GM21515 (cell line): Measurements from ENCODE around the gene PEAK1.
"Not testable (repeated sequence)": the region's sequence is repeated elsewhere in the genome, so short reads cannot be mapped to it uniquely, and the experiment has no call there.

Source experiments
- ATAC-seq: cut with Tn5 transposase; IDR thresholded peaks from one replicate; pipeline ENCODE4 v1.9.1; 2021; ENCODE audit not compliant: unreplicated experiment

The PEAK1 gene

DNA sequence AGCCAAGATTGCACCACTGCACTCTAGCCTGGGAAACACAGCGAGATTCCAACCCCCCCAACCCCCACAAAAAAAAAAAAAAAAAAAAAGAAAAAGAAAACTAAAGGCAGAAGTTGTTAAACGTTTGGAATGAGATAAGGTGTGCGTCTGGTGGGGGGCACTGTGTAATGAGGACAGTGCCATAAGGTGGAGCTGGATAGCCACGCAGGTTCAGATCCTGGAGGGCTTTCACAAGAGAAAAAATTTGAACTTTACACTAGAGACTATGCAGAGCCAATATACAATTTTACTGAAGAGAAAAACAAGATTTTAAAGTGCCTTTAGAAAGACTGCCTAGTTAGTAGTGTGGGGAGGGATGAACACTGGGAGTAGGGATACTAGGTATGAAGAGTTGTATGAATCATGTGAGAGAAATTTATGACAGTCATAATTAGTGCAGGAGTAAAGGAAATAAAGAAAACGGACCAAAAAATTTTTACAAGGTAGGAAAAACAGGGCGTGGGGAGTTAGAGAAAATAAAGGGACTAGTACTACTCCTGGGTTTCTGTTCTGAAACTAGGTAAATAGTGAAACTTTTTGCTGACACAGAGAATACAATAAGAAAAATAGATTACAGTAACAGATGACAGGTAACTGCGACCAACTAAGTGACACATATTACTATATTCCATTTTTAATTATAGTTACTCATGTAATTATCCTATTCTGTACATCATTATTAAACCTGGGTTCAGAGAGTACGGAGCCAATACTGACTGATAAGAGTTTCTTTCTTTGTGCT, 108.1 kb downstream of the PEAK1 start:
- ATAC-seq = no peak

DNA sequence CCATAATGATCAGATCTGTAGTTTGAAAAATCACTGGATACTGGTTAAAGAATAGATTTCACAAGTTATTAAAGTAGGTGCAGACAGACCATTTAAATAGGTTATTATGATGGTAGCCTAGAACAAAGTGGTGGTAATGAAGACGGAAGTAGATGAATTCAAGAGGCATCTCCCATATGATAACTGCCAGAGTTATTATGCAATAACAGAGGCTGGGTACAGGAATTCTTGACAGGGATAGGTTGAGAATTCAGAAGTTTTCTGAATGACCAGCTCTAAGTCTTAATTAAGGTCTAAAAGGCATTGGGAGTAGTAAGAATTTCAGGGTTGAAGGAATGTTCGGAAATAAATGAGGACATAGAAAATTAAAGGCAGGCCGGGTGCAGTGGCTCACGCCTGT, 108.9 kb downstream of the PEAK1 start:
- no peak for ATAC-seq

DNA sequence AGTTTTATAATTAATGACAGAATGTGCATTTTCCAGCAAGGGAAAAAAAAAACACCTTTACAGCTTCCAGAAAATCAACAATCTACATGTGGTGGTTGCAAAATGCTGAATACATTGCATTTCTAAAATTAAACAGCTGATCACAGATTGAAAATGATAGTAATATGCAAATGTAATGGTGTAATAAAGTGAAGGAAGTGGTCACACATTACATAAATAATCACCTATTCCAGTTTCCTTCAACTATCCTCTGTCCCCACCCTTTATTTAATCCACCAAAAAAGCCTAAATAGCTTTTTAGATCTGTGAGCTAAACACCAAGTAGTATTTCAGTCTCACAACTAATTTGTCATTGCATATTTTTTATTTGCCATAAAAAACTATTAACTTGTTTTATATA, 110.5 kb downstream of the PEAK1 start:
- ATAC-seq = no peak

DNA sequence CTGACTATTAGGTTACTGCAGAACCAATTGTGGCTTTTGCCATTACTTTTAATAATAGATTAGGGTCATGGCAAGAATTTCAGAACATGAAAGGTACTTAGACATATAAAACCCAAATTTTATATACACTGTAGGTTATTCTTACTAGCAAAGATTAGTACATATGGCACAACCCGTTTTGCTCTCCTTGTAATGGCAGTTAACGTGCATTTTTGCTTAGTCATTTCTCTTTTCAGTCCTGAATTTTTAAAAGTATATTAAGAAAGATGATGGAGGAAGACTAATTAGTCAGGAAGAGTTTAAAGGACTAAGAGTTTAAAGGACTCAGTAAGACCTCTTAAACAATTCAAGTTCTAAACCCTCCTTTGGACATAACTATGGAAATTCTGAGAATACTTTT, 114.0 kb downstream of the PEAK1 start:
- ATAC-seq = no peak

DNA sequence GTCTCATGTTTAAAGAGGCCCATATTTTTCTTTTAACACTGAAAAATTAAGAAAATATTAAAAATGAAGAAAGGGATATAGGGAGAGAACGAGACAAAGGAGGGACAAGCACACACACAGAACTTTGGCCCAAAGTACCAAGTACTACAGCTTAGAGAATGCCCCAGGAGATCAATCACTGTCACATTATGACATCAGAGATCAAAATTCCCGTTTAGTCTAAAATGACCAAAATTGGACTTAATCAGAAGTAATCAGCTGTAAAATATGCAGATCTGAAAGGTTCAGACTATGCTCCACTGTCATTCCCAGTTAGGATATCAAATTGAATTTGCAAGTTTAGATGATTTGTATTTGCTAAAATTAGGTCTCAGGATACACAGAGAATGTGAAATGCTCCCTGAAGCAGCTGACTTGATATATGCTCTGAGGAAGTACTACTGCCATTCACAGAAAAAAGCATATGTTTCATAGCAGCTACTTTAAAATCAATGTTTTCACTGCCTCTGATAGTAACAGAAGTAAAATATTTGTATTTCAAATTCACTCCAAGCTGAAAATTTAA, 123.0 kb downstream of the PEAK1 start:
- ATAC-seq = no peak

DNA sequence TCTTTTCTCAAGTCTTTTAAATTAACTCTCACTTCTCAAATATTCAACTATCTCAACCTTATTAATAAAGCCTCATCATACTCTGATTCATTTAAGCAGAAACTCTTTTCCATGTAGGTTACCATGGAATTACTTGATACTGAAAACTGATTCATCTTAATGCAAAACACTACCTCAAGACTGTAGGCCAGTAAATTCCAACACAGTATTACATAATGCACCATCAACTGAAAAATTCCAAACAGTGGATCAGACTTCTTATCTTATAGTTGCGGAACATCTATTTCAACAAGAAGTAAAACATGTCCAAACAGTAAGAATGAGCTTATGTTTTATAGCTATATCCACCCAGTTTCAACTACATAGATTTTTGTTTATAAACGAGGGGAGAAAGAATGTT, 124.5 kb downstream of the PEAK1 start:
- no peak for ATAC-seq

DNA sequence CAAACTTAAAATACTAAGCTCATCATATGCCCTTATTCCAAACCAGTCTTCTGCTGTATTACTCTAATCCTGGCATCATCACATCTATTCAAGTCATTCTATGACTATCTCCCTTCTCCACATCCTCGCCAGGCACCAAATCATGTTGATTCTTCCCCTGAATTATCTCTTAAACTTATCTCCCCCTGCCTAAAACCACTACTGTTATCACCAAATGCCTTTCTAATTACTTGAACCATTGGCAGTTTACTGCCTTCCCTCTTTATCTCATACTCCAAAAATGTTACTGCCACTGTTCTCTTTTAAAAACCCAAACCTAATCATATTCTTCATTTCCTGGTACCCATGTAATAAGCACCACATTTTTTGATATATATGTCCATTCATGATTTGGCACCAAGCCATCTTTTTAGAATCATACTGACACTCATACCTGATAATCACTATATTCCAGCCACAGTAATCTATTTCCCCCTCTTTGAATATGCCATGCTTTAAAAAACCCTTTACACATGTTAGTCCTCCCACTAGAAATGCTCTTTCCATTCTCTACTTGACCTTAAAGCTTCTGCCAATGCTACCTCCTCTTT, 126.8 kb downstream of the PEAK1 start:
- ATAC-seq = no peak

DNA sequence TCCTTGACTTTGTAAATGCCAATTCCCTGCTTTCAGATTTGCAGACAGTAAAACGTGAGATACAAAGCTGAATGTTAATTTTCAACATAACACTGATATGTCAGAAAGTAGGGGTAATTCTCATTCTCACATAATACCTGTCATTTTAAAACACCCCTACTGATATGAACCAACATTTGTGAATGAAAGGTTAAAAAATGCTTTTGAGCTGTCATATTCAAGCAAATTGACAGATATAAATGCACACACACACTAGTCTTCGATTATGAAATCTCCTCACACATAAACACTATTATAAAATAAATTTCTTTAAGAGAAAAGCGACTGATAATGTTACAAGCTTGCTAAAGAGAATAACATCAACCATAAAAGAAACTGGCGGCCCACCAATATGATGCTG, 128.8 kb downstream of the PEAK1 start:
- ATAC-seq = no peak

DNA sequence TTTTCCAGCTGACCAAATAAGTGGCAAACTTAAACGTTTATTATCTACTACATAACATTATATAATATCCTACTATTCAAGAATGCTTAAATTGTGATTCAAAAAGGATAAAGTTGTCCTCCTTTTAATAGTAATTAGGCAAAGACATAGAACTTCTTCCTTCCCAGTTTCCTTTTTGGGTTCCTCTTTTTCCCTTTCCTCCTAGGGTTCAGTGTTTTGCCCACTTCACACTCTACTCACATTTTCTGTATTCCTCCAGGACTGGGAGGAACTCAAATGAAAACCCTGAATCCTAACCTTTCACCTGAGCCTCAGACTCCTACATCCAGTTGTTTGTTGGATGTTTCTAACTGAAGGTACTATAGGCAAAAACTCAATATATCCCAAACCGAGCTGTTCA, 132.5 kb downstream of the PEAK1 start:
- no peak for ATAC-seq

DNA sequence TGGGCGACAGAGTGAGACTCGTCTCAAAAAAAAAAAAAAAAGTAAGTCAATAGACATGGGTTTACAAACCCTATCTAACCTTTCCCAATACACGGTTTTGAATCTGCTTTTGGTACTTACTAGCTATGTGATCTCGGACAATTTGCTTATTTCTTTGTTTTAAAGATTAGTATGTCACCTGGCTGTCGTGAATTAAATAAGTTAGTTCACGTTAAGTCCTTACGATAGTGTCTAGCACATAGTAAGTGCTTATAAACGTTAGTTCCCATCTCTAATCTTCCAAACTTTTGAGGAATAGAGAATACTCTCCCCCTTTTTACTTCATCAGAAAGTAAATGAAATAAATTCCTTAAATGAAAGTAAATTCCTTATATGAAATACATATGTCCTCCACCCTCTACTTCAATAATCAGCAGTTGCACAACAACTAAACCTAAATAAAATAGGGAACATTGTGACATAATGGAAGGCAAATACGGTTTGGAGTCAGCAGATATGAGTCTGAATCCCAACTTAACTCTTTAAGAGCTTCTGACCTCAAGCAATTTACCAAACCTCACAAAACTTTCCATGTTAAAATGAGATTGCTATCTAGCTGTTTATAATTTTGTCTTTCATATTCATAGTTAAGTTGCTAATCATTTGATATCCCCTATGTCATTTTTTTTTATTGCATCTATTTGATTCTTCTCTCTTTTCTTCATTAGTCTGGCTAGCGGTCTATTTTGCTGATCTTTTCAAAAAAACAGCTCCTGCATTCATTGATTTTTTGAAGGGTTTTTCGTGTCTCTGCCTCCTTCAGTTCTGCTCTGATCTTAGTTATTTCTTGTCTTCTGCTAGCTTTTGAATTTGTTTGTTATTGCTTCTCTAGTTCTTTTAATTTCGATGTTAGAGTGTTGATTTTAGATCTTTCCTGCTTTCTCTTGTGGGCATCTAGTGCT, 134.6 kb downstream of the PEAK1 start:
- no peak for ATAC-seq

DNA sequence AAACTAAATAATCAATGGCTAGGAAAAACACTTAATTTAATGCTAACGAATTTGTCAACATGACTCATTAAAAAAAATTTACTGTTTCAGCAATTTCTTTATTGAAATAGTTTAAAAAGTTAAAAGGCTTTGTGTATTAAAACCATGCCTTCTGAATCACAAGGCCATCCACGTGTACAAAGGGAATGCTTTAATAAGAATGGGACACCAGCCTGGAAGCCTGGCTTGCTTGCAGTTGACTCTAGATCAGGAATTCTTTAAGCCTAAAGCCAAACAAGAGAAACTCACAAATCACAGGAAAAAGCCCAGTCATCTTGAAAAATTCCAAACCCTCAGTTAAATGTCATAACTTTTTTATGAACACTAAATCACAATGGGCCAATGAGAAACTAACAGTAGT, 137.6 kb downstream of the PEAK1 start:
- no peak for ATAC-seq

DNA sequence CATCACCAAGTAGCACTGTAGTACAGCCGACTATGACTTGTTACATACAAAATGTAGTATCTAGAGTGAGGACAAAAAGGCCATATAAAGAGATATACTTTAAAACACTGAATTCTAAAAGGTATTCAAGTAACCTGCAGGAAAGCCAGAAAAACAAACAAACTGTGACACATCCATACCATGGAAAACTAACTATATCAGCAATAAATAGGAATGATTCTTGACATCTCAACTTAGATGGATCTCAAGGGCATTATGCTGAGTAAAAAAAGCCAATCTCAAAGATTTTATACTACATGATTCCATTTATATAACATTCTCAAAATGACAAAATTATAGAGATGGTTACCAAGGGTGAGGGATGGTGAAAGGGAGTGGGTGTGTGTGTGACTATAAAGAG, 143.0 kb downstream of the PEAK1 start:
- ATAC-seq = no peak

DNA sequence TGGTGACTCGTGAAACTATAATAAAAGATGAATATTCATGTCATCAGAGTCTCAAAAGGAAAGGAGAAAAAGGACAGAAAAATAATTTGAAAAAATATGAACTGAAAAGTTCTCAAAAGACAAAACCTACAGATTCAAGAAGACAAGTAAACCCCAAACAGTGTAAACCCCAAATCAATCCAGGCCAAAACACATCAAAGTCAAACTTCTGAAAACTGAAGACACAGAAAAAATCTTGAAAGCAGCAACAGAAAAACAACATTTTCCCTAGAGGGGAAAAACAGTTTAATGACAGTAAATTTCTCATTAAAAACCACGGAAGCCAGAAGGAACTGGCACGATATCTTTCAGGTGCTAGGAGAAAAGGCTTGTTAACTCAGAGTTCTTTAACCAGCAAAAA, 143.8 kb downstream of the PEAK1 start:
- no peak for ATAC-seq

DNA sequence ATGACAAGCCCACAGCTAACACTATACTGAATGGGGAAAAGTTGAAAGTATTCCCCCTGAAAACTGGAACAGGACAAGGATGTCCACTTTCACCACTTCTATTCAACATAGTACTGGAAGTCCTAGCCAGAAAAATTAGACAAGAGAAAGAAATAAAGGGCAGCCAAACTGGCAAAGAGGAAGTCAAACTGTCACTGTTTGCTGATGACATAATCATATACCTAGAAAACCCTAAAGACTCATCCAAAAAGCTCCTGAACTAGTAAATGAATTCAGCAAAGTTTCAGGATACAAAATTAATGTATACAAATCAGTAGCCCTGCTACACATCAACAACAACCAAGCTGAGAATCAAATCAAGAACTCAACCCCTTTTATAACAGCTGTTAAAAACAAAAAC, 146.8 kb downstream of the PEAK1 start:
- not testable (repeated sequence) for ATAC-seq

DNA sequence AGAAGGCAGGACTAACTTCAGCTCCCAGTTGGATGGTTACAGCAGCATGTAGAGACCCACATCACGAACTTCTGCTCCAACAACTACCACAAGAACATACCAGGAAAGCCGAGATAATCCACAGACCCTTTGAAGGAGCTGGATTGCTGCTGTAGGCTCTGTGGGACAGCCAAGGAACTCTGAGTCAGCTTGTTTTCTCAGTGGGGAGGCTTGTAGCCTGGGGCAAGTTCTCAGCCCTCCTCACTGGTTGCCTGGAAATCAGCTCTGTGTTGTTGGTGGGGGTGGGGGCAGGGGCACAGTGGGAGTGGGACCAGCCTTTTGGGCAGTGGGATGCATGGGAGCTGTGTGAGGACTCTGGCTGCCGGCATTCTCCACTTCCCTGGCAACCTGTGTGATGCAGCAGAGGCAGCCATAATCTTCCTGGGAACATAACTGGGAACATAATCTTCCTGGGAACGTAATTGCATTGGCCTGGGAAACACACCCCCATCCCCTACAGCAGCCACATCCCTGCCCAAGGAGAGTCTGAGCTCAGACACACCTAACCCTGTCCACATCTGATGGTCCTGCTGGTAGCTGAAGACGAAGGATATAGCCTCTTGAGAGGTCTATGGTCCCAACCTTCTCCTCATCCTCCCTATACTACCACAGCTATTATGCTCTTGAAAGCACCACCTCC, 153.1 kb downstream of the PEAK1 start:
- ATAC-seq = no peak

DNA sequence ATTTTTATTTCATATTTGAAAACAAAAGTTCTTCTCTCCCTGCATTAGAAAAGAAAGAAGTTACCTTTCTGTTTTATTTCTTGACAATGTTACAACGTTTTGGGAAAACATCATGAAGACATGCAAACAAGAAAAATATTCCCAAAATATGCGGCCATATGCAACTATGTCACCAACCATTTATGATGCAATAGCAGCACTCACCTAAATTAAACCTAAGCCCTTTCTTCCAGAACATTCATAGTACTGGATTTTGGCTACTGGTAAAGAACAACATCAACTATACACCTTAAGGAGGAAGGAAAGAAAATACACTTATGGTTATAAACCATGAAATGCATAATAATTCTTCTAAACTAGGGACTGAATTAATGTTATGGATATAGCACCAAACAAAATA, 164.5 kb downstream of the PEAK1 start:
- ATAC-seq = no peak

DNA sequence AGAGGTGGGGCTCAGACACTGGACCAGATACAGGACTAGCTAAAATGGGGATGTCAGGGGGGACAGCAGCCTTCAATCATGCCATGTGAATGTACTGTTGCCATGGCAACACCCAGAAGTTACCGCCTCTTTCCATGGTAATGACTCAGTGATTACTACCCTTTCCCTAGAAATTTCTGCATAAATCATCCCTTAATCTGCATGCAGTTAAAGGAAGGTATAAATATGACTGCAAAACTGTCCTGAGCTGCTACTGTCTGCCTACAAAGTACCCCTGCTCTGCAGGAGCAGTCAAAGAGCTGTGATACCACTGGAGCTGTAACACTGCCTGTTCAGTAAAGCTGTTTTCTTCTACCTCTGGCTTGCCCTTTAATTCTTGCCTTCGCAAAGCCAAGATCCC, 168.2 kb downstream of the PEAK1 start:
- no peak for ATAC-seq

DNA sequence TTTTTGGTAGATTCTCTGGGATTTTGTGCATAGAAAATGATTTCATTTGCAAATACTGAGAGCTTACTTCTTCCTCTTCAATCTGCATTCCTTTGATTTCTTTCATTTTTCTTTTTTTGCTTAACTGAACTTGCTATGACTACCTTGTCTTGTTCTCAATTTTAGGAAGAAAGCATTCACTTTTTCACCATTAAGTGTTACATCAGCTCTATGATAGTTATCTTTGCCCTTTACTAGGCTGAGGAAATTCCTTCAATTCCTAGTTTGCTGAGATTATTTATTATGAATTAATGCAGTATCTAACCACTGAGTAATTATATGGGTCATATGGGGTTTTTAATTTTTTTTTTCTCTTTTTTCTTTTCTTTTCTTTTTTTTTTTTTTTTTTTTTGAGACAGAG, 172.8 kb downstream of the PEAK1 start:
- no peak for ATAC-seq

DNA sequence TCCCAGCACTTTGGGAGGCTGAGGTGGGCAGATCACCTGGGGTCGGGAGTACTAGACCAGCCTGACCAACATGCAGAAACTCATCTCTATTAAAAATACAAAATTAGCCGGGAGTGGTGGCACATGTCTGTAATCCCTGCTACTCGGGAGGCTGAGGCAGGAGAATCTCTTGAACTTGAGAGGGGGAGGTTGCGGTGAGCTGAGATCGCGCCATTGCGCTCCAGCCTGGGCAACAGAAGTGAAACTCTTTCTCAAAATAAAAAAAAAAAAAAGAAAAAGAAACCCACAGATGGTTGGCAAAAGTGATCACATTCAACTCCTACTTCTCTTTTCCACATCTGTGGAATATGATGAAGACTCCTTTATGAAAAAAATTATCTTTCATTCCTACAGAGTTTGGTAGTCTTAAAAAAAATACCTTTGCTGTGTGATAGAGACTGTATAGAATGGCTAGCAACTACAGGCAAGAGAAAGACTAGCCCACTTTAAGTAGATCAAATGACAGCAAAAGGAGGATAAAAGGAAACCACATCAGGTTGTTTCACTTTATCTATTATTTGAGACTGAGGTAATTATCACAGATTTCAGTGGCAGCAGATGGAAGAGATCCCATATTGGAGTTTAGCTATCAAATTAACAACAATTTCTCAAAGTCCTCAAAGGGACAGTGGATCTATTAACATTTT, 176.0 kb downstream of the PEAK1 start:
- no peak for ATAC-seq

DNA sequence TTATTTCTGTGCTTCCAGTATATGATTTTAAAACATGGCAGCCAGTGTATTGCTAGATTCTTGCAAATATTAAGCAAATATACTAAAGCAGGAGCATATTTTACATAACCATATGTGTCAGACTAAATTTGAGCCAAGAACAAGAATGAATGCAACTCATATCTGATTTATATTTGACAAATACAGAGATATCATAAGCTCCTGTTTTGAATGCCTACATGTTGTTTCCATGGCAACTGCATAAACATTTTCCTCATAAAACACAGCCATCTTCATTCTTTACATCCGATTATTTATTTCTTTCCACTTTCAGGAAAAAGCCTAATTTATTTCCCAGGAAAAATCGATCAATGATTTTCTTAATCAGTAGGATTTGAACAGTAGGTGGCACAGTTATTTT, 176.8 kb downstream of the PEAK1 start:
- ATAC-seq = no peak
